ENCODE data around the gene CDKN2C.

- TF ChIP-seq GATA2 (IDR thresholded peaks at IDR 0.05; ENCODE audit: insufficient read depth, insufficient read length, low read depth, low read length), result no peak
- TF ChIP-seq CTCF (IDR thresholded peaks at IDR 0.05; ENCODE audit: extremely low read depth in 1 of 2, insufficient read depth in 1 of 2, low read depth in 1 of 2, low read length in 2 of 2), result no peak
- no peak for TF ChIP-seq POLR2A (IDR thresholded peaks at IDR 0.05; ENCODE audit: low read depth, low read length)
- no peak for TF ChIP-seq EZH2 (IDR thresholded peaks at IDR 0.05; ENCODE audit: borderline replicate concordance, low read depth, low read length, severe bottlenecking)
- no peak for TF ChIP-seq MAX (IDR thresholded peaks at IDR 0.05; ENCODE audit: insufficient read depth, insufficient read length)
These were observed 1.8 kb downstream of the CDKN2C start for GRCh38 chr1:50971748-50972305.
